GM18519 (cell line): ENCODE measurements around the gene NRGN.

Experiments
- ATAC-seq: cut with Tn5 transposase; IDR thresholded peaks from one replicate; pipeline ENCODE4 v1.9.1; 2021; ENCODE audit warnings: mild to moderate bottlenecking, moderate library complexity; ENCODE audit not compliant: unreplicated experiment, low FRiP score

Gene NRGN

DNA sequence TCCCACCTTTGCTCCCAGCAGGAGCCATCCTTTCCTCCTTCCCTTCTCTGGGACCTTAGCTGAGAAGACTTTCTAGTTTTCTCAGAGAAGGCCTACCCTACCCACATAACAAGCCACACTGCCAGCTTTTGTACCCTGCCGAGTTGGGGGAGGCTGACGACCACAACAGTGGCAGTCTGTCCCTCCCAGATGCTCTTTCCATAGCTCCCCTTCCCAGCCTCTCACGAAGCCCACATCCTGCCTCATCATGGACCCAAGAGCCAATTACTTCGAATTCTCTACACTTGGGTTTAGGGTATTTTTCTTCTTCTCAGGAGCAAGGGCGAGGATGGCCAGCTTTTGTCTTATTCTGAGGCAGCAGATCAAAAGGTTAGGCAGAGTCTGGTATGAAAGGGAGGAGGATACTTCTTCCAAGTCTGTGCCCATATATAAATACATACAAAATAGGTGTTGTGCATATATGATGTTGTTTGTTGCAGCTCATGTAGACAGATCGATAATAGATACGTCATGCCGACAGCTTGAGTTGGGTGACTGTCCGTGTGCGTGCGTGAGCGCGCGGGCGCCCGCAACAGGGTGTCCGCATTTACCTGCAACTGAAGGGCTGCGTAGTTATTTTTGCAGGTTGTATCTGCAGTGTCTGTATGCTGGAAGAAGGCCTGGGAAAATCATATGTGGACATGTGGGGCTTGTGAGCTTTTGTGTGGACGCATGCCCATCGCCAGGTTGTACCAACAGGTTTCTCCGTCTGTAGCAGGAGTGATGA lies 846 bp upstream of the NRGN start:
- no peak for ATAC-seq

DNA sequence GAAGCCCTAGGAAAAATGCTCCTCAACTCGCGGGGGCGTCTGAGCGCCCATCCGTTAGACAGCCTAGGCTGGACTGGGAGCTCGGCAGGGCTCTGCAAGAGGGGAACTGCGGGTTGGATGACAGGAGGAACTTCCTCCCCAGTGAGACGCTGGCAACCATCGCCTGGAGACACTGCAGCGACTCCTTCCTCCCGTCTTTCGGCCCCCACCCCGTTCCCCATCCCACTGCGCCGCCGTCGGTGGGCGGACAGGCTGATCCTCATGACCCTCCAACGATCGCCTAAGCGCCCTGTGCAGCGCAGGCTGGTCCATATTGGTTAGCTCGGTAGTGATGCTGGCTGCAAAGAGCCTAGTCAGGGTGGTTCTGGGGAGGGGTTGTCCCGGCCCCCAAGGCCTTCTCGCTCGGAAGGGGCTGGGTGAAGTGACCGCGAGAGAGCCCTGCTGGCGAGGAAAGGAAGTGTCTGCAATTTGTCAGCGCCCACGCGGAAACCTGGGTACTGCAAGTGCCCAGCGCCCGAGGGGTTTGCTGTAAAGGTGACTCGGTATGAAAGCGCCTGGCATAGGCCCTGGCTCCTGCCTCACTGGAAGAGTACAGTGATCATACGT lies 638 bp downstream of the NRGN start:
- peak; percentile 31 for ATAC-seq

DNA sequence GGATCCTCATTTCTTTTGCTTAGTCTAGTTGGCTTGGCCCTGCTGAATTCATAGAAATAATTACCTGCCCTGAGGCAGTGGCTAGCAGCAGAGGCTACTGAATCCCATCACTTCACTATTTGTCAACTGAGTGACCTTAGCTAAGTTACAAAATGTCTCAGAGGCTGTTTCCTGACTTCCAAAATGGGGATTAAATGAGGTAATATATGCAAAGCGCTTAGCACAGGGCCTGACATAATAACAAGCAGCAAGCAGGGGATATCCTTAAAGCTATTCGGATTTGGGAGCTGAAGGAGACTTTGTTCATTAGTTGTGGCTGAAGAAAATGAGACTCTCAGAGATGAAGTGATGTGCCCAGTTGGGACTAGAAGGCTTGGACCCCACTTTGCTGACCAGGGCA lies 2.8 kb downstream of the NRGN start:
- no peak for ATAC-seq

DNA sequence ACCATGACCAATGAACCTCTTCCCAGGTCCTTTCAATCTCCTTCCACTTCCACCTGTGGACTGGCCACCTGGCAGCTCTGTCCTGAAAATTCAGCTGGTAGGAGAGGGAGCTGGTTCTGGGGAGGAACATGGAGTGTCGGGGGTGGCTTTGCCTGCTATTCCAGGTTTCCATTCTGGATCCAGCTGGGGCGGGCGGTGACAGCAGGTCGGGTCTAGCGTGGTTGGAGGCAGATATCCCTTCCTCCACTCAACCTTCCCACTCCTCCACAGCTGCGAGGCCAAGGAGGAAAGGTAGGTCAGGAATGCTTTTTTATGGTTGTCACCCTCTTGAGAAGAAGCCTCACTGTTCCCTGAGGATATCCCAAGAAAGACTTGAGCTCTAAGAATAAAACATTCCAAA lies 3.3 kb downstream of the NRGN start:
- ATAC-seq: no peak

DNA sequence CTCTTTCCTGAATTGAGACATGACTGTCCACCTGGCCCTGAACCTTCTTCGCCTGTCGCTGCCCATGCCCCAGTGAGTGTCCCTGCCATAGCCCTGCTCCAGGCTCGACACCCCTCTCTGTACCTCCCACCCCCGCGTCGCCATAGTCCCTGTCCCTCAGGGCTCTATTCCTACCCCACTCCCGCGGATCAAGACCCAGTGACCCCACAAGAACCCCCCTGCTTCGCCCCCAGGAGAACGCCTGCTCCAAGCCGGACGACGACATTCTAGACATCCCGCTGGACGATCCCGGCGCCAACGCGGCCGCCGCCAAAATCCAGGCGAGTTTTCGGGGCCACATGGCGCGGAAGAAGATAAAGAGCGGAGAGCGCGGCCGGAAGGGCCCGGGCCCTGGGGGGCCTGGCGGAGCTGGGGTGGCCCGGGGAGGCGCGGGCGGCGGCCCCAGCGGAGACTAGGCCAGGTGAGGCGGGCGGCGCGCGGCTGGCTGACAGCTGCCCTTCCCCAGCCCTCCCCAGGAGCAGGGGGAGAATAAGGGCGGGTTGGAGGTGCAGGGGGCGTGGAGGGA lies 5.6 kb downstream of the NRGN start:
- ATAC-seq: no peak

DNA sequence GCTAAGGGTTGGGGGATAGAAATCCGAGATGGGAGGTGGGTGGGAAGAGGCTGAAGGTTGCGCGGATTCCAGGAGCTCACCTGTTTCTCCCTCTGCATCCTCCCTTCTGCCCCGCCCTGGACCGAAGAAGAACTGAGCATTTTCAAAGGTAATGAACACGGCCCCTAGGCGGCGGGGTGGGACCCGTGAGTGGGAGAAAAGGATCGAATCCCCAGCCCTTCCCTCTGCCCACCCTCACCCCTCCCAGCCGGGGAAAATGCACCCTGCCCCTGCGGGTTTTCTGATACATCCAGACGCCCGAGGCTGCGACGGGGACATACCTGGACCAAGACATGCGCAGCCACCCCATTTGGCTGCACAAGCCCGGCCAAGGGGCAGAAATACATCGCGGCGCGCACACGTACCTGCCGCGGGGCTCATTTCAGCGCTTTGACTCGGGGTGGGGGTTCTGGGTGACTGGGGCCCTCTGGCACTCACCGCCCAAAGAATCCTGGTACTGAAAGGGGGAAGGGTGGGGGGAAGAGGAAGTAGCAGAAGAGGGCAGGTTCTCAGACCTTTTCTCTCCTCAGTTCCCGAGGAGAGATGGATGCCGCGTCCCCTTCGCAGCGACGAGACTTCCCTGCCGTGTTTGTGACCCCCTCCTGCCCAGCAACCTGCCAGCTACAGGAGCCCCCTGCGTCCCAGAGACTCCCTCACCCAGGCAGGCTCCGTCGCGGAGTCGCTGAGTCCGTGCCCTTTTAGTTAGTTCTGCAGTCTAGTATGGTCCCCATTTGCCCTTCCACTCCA lies 6.3 kb downstream of the NRGN start:
- no peak for ATAC-seq

DNA sequence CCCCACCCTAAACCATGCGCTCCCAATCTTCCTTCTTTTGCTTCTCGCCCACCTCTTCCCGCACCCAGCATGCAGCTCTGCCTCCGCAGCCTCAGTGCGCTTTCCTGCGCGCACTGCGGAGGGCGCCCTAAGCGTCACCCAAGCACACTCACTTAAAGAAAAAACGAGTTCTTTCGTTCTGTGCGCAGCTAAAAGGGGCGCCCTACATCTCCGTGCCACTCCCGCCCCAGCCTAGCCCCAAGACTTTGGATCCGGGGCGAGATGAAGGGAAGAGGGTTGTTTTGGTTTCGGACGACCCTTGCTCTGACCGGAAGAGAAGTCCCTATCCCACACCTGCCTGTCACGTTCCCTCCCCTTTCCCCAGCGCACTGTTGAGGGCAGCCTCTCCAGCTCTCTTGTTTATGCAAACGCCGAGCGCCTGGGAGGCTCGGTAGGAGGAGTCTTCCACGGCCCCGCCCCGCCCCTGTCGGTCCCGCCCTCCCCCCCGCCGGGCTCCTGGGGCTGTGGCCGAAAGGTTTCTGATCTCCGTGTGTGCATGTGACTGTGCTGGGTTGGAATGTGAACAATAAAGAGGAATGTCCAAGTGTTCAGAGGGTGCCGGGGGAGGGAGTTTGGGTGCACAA lies 7.0 kb downstream of the NRGN start:
- peak; percentile 78 for ATAC-seq

DNA sequence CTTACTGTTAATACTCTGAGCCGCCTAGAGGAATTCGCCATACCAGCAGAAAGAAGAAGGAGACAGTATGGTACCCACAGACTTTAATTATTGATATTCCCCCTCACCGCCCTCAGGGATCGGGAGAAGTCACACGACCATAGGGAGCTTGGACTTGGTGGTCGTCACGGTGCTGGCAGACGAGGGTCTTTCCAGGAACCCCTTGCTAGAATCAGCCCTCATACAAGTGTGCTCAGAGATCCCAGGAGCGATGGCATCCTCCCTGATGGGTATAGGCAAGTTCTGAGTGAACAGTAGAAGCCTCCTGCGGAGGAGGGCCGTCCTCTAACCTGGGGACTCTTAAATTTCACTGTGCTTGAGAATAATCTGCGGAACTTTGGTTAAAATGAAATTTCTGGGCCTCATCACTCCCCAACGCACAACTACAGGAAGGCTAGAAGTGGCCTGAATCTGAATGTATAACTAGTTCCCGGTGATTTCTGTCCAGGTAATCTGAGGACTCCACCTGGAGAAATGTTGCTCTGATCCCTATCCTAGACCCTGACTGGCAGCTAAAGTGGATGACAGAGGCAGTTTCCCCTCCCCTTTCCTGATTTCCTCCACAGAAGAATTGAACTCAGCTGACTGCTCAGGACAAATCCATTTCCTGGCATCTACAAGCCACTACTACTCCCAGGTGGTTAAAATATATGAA lies 7.8 kb downstream of the NRGN start:
- ATAC-seq: no peak

DNA sequence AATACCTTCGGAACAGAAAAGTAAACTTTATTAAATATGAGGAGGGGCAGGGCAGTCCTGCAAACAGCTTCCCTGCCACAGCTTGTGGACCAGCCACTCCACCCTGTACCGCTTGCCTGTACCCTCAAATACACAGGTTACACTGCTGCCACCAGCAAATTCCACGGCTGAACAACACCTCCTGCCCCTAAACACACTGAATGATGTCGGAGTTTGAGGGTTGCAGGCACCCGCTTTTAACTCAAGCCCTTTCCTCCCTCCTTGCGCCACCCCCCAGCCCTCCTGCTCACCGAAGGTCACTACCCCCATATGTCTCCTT lies 8.3 kb downstream of the NRGN start:
- no peak for ATAC-seq

DNA sequence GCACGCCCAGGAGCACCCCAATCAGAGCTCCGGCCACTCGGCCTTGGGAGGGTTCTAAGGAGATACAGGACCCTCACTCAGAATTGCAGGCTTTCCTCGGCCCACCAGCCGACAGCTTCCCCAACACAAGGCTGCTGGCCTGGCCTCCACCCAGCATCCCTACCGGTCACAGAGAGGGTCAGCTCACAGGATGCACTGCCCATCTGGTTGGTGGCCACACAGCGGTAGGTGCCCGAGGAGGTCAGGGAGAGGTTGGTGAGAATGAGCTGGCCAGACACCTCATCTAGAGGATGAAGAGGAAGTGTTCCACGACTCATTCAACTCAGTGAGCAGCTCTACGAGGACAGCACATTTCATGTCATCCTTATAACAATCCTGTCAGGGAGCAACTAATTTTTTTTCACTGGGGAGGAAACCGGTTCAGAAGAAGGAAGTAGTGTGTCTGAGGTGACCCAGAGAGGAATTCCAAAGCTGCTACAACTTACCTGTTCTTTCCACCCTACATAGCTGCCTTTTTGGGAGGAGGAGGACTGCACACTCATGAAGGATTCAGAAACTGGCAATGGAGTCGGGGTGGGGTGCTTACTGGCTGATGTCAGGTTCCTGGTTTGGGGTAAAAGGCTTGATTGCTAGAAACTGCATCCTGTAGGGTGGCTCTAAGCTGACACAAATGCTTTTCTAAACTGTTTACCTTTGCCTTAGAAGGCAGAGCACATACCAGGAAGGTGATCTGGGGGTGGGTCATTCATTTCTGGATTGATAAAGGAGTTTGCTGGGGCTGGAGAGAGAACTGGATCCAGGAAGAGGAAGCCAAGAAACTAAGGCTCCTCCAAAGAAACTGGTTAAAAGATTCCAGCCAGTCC lies 9.0 kb downstream of the NRGN start:
- ATAC-seq: no peak

DNA sequence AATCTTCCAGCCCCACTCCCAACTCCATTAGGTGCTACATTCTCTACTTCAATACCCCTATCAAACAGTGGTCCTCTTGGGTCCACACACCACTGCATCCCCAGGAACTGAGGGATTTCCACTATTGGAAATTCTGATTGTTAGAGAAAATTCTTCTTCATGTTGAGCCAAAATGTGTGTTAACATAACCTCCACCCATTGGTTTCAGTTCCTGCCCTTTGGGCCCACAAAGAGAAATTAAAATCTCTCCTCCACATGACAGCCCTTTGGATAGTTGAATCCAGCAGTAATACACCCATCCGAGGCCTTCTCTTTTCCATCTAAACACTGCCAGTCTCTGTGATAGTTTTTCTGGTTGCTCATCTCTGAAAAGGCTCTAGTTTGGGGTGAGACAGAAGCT lies 10.2 kb downstream of the NRGN start:
- no peak for ATAC-seq

DNA sequence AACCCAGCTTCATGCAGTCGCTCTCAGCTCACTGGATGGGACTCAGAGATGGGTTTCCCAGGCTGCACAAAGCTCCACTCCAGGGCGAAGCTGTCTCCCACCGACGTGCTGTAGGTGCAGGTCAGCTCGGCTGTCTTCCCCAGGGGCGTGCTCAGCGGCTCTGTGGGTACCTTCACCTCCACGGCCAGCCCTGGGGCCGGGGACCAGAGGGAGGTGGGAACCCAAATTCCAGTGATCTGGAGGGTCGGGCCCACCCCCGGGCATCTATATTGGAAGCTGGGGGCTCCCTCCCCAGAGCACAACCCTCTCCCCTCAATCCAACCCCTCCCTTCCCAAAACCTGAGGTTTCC lies 11.6 kb downstream of the NRGN start:
- ATAC-seq: no peak

DNA sequence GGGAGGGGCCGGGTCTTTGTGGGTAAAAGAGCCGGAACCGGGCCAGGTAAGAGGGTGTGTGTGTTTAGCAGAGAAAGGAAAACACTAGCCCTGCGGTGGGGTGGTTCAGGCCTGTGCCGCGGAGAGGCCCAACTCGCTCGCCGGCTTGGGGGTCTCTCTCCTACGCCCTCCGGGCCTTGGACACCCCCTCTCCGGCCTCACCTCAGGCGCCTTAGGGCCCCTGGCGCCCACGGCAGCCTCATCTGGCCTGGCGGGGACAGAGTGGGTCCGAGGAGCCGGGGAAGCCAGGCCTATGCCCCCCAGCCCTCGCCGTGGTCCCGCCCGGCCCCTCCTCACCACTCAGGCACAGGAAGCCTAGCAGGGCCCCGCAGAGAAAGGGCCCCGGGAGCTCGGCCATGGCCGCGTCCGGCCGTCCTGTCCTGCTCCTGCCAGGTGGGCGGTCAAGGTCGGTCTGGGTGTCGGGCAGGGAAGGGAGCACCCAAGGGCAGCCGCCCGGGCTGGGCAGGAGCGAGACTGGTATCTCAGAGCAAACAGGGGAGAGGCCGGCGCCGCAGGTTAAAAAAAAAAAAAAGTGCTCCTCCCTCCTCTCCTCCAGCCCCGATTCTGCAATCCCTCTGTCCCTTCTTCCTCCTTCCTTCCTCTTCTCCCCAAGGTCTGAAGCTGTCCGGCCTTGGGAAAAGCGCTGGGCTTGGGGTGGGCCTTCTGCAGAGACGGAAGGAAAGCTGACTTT lies 12.2 kb downstream of the NRGN start, which contains the start of gene VSIG2:
VSIG2 (minus strand) TSS at position 515 of the 730 bp plus-strand sequence; CDS start at position 397, 118 bp downstream.
- no peak for ATAC-seq

DNA sequence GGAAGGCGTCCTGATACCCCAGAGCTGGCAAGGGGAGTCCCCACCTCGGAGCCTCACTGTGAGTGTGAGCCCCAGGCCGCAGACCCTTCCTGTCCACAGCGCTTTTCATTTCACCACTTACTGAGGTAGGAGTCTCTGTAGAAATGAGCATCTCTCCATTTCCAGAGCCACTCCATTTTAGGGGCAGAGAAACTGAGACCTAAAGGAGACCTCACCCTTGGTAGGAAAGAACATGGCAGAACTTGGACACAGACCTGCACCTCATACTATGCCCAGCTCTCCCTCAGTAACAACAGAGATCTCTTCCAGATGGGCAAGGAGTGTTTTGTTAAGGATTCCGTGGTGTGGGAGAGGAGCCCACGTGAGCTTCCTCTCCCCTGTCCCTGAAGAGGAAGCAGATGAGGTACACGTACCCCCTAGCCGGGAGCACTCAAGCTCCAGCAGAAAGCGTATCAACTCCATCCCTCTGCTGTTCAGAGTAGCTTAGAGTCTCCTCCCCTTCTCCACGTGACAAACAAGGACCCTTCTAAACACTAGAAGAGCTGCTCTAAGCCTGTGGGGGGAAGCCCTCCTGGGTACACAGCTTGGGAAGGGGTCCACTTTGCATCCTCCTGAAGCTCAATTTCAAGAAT lies 12.8 kb downstream of the NRGN start:
- ATAC-seq: no peak

DNA sequence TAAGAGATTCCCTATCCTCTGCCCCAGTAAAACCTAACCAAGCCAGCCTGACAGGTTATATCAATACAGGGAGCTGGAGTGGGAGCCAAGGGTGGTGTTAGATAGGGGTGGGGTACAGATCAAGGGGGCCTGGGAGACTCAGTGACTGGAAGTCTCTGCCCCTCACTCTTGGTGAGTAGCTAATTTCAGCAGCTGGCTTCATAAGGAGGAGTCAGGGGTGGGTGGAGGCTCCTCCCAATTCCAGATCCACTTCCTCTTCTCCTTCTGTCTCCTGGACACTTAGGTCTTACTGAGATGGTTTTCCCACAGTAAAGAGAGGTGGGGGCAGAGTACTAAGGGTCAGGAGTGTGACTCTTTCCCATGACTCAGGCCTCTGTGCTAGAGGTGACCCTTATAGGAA lies 13.5 kb downstream of the NRGN start:
- ATAC-seq: no peak

DNA sequence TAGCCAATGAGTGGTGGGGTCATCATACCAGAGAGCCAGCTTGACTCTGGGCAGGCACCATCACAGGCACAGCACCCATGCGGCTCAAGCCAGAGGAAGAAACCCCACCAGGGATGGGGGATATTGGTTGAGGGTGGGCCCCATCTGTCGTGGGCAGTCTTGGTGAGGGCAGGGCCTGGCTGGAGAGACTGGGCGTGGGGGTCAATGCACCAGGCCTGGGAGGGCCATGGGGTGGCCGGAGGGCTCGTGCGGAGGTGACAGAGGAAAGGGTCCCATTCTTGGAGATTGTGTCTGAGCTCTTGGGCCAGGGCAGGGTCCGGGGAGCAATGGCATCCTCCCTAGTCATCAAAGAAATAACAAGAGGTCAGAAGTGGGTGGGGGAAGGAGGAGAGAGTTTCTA lies 13.9 kb downstream of the NRGN start:
- ATAC-seq: no peak

DNA sequence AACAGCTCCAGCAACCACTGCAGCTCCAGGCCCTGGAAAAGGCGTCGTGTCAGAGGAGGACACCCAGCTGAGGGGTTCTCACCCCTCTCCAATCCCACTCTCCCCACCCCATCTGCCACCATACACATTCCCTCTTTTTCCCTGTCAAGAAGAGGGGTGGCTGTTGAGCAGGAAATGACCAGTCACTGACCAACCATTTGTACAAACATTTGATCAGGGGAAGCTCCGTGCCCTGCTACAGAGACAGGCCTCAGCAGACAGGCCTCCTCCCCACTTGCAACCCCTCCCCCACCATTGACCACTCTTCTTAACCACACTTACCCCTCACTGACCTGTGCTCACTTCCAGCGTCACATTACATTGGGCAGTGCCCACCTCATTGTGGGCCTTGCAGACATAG lies 14.6 kb downstream of the NRGN start:
- no peak for ATAC-seq

DNA sequence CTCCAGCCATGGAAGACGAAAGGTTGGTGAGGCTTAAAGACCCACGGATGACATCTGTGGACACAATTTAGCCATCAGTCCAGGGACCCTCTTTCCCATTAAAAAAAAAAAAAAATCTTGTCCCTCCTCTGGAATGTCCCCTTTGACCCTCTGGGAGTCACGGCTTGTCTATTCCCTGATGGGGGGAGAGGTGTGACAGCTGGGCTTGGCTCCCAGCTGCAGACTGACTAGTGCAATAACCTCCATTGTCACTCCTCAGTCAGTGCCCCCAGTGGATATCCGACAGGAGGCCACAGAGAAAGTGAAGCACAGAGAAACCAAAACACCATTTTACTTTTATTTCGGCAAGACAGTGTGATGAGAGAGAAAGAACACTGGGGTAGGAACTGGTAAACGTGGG lies 15.0 kb downstream of the NRGN start:
- ATAC-seq: no peak
